ENCODE data around the gene KRTAP2-3. TPM values are rescaled to one million over a fixed set of nuclear protein-coding genes. Genes with fewer than 3 reads are reported as not detected.
A peak's percentile ranks its signal among the peaks of the same experiment; 100 is the strongest.

Gene KRTAP2-3
- total RNA-seq, 1 experiment from 2014 or later, result 6.3 TPM

- Histone ChIP-seq H3K27me3 (ENCODE audit: insufficient read depth, low read length) (no peaks in the 10 kb centered on the region), H3K9me3 (ENCODE audit: control insufficient read depth in 1 of 2, insufficient read depth in 1 of 2, low read depth in 1 of 2, low read length in 2 of 2) (peaks cover 0 to 5% of the 10 kb centered on the region in 2 experiments; a peak in 1 of 4 replicates), H4K20me1 (ENCODE audit: insufficient read depth) (no peaks in the 10 kb centered on the region), H3K4me3 (replicated peaks in 1 of 2; ENCODE audit: low read depth in 1 of 2, low read length in 2 of 2) (no peak overlapping the region), H3K79me2 (ENCODE audit: insufficient read depth, low read length) (no peaks in the 10 kb centered on the region), H3K36me3 (ENCODE audit: control insufficient read depth in 1 of 2, insufficient read depth in 2 of 2, low read length in 2 of 2) (peaks cover 0 to 16% of the 10 kb centered on the region in 2 experiments; a peak in 2 of 4 replicates), H2AFZ (ENCODE audit: low read depth, low read length, poor library complexity, severe bottlenecking) (no peak overlapping the region), H3K9me2 (ENCODE audit: insufficient read depth) (no peaks in the 10 kb centered on the region), H3K4me2 (ENCODE audit: low read length) (peak overlapping the region; percentile 59), H3K4me1 (ENCODE audit: control insufficient read depth in 1 of 2, insufficient read depth in 2 of 2, low read length in 2 of 2) (peaks cover 13 to 52% of the 10 kb centered on the region in 2 experiments), H3K9ac (ENCODE audit: low read length) (peak overlapping the region; percentile 45), H3K27ac (ENCODE audit: low read depth, low read length) (peak overlapping the region; percentile 75; the same call in 1 of the 2 replicates)
- ChIA-PET CTCF (no interaction called here), RAD21 (ENCODE audit: low non-redundant PET in 1 of 2, low total read pairs in 2 of 2, uncharacterized antibody in 2 of 2, unreplicated experiment in 2 of 2) (no interaction called here), POLR2A (no interaction called here)
- DNase-seq (ENCODE audit: low read depth, low spot score) (no peak), ATAC-seq (no peak)
- no peak for TF ChIP-seq REST (IDR thresholded peaks at IDR 0.05; ENCODE audit: low read depth)
- TF ChIP-seq CEBPB (IDR thresholded peaks at IDR 0.05; ENCODE audit: low read depth), result no peak
- TF ChIP-seq EZH2phosphoT487 (IDR thresholded peaks at IDR 0.05; ENCODE audit: borderline replicate concordance), result no peak
- no peak for TF ChIP-seq ELF1 (IDR thresholded peaks at IDR 0.05; ENCODE audit: borderline replicate concordance, low read depth)
- TF ChIP-seq ZFX (IDR thresholded peaks at IDR 0.05), result no peak
- TF ChIP-seq JUND (IDR thresholded peaks at IDR 0.05), result no peak
- no peak for TF ChIP-seq SRF (IDR thresholded peaks at IDR 0.05; ENCODE audit: low read depth)
- TF ChIP-seq EZH2 (IDR thresholded peaks at IDR 0.05), result no peak
- no peak for TF ChIP-seq TCF7L2 (IDR thresholded peaks at IDR 0.05; ENCODE audit: borderline replicate concordance, extremely low read depth, insufficient read depth, insufficient read length)
- TF ChIP-seq MAX (IDR thresholded peaks at IDR 0.05), result no peak
- TF ChIP-seq FOSL1 (IDR thresholded peaks at IDR 0.05; ENCODE audit: low read depth), result no peak
- TF ChIP-seq EGR1 (IDR thresholded peaks at IDR 0.05; ENCODE audit: low read depth), result no peak
- TF ChIP-seq SIN3A (IDR thresholded peaks at IDR 0.05; ENCODE audit: low read depth), result no peak
- TF ChIP-seq CBX3 (IDR thresholded peaks at IDR 0.05; ENCODE audit: low read depth), result no peak
- no peak for TF ChIP-seq SP1 (IDR thresholded peaks at IDR 0.05; ENCODE audit: low read depth)
- no peak for TF ChIP-seq YY1 (IDR thresholded peaks at IDR 0.05; ENCODE audit: extremely low read depth, insufficient replicate concordance, low read depth, low read length)
- no peak for TF ChIP-seq ZNF274 (IDR thresholded peaks at IDR 0.05; ENCODE audit: low read depth, low read length)
- BruUV-seq (replicated peaks), result no TSS peak
- intact Hi-C loops (cut with micrococcal nuclease), result no loop called here
Observed at GRCh38 chr17:41103896-41104295, 44.0 kb upstream of the KRTAP2-3 start.

All from HCT116 (cell line).